Activated CD8-positive, alpha-beta T cell treated with anti-CD3 and anti-CD28 coated beads, Interleukin-2, amount 10 ng/mL, durations not matched to agents 7 days and 5 days (primary cell): ENCODE results near the gene PPP2R2C. TPM values are rescaled to one million over a fixed set of nuclear protein-coding genes. Genes with fewer than 3 reads are reported as not detected.

Experiments used
- ATAC-seq: fragments of 150-1000 bp; cut with Tn5 transposase; one replicate; pipeline ENCODE4 v1.10.0; 2021; ENCODE audit warnings: moderate library complexity
- CTCF ChIA-PET: fragments of 350-600 bp; sonication (Branson Sonifier 250); formaldehyde crosslinking; loops from one replicate; lab custom pipeline; 2021; ENCODE audit warnings: antibody characterized with exemption; lab: Charles Lee
- POLR2A ChIA-PET: fragments of 350-600 bp; sonication (Branson Sonifier 250); formaldehyde crosslinking; loops from one replicate; lab custom pipeline; 2021; ENCODE audit warnings: antibody characterized with exemption; lab: Charles Lee
- DNase-seq: peaks from one replicate; pipeline ENCODE4 v3.0.0-alpha.2; 2020
- H3K27ac Mint-ChIP-seq: one replicate; pipeline ENCODE4 v1.8.0; 2021; ENCODE audit warnings: mild to moderate bottlenecking, mixed read lengths
- H3K27me3 Mint-ChIP-seq: one replicate; pipeline ENCODE4 v1.8.0; 2021; ENCODE audit warnings: low read depth, mixed read lengths
- H3K36me3 Mint-ChIP-seq: one replicate; pipeline ENCODE4 v1.8.0; 2021; ENCODE audit warnings: low read depth, mixed read lengths
- H3K4me1 Mint-ChIP-seq: one replicate; pipeline ENCODE4 v1.8.0; 2021; ENCODE audit warnings: low read depth, mixed read lengths
- H3K4me3 Mint-ChIP-seq: one replicate; pipeline ENCODE4 v1.8.0; 2021; ENCODE audit warnings: mild to moderate bottlenecking, mixed read lengths
- H3K9me3 Mint-ChIP-seq: one replicate; pipeline ENCODE4 v1.8.0; 2022; ENCODE audit warnings: mixed read lengths; ENCODE audit not compliant: insufficient read depth
- total RNA-seq, 2 experiments: library from RNA; stranded (reverse); gene quantifications; one replicate each; pipeline ENCODE4 v1.2.3, GENCODE V29; 2021

PPP2R2C gene
- total RNA-seq, 2 experiments from 2014 or later, result not detected

- ChIA-PET POLR2A (no interaction called here), CTCF (no interaction called here)
- ATAC-seq (no peak), DNase-seq (no peak)
- Mint-ChIP-seq H3K36me3 (no peaks in the 10 kb centered on the region), H3K27me3 (peaks cover 5% of the 10 kb centered on the region), H3K27ac (no peak overlapping the region), H3K9me3 (no peaks in the 10 kb centered on the region), H3K4me1 (no peaks in the 10 kb centered on the region), H3K4me3 (no peak overlapping the region)
Observed at GRCh38 chr4:6383929-6384328, 88.5 kb downstream of the PPP2R2C start.

GRCh38 chr4:6383009-6383404 lies 89.4 kb downstream of the PPP2R2C start:
- Mint-ChIP-seq H3K9me3 (no peaks in the 10 kb centered on the region), H3K36me3 (no peaks in the 10 kb centered on the region), H3K4me1 (no peaks in the 10 kb centered on the region), H3K4me3 (no peak overlapping the region), H3K27ac (no peak overlapping the region), H3K27me3 (peaks cover 2% of the 10 kb centered on the region)
- ChIA-PET CTCF (no interaction called here), POLR2A (no interaction called here)
- ATAC-seq, result no peak
- DNase-seq, result no peak

DNA sequence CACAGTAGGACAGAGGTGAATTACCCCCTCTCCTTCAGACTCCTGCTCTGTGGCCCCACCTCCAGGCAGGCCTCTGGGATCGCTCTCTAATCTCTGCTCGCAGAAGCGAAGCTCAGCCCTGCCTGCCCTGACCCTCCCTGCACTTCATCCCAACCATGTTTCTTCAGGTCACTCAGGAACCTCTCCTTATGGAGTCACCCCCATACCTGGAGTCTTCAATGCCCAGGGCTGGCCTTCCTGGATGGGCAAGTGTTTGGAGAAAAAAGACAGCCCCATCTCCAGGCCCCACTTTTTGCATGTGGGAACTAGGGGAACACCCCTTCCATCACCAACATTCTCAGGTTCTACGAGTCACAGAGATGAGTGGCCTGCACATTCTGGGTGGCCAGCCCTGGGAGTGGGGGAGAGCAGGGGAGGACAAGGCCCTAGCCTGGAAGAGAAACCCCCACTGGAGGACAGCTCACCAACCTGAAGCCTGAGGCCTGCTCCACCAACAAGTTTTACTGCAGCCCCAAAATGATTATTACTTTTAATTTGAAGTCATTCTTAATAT lies 90.8 kb downstream of the PPP2R2C start:
- H3K36me3 Mint-ChIP-seq, result no peaks in the 10 kb centered on the region
- no peak overlapping the region for H3K4me3 Mint-ChIP-seq
- no peaks in the 10 kb centered on the region for H3K4me1 Mint-ChIP-seq
- ATAC-seq, result no peak
- peaks cover 2% of the 10 kb centered on the region for H3K27me3 Mint-ChIP-seq
- CTCF ChIA-PET, result no interaction called here
- H3K9me3 Mint-ChIP-seq, result no peaks in the 10 kb centered on the region
- no peak overlapping the region for H3K27ac Mint-ChIP-seq
- DNase-seq, result no peak
- POLR2A ChIA-PET, result no interaction called here

DNA sequence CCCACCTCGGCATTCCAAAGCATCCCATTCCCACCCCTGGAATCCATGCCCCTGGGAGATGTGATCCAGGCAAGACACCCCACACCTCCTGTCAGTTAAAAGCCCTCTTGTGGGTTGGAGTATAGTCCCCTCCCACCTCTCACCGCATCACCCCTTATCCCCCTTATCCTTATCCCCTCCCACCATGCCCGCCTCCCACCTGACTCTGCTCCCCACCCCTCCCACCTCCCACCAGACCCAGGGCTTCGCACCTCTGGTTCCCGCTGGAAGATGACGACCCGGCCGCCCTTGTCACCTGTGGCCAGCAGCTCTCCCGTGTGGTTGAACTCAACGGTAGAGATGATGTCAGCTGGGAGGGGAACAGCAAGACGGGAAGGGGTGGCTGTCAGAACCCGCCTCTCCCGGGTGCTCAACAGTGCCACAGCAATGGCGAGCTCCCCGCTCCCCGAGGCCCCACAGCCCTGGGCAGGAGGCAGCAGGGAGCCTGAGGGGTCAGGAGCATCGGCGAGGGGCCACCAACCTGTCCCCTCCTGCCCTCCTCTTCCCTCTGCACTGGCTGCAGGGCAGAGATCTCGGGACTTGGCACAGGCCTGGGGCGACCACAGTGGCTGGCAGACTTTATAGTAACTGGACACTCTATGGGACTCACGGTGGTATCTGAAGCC lies 91.5 kb downstream of the PPP2R2C start:
- H3K27me3 Mint-ChIP-seq, result peaks cover 2% of the 10 kb centered on the region
- no peak for ATAC-seq
- DNase-seq, result no peak
- ChIA-PET CTCF (no interaction called here), POLR2A (no interaction called here)
- no peak overlapping the region for H3K27ac Mint-ChIP-seq
- no peak overlapping the region for H3K4me3 Mint-ChIP-seq
- H3K9me3 Mint-ChIP-seq, result no peaks in the 10 kb centered on the region
- H3K36me3 Mint-ChIP-seq, result no peaks in the 10 kb centered on the region
- H3K4me1 Mint-ChIP-seq, result no peaks in the 10 kb centered on the region

- Mint-ChIP-seq H3K36me3 (no peaks in the 10 kb centered on the region), H3K4me1 (no peaks in the 10 kb centered on the region), H3K27me3 (peaks cover 2% of the 10 kb centered on the region), H3K9me3 (no peaks in the 10 kb centered on the region), H3K4me3 (no peak overlapping the region), H3K27ac (no peak overlapping the region)
- DNase-seq, result no peak
- no peak for ATAC-seq
- ChIA-PET POLR2A (no interaction called here), CTCF (interaction anchor here (0.9 kb wide), 1 partner anchor 49 kb away, joined by 3 read pairs; no protein-coding TSS in a partner anchor)
Observed at GRCh38 chr4:6379767-6380745, 92.4 kb downstream of the PPP2R2C start.

DNA sequence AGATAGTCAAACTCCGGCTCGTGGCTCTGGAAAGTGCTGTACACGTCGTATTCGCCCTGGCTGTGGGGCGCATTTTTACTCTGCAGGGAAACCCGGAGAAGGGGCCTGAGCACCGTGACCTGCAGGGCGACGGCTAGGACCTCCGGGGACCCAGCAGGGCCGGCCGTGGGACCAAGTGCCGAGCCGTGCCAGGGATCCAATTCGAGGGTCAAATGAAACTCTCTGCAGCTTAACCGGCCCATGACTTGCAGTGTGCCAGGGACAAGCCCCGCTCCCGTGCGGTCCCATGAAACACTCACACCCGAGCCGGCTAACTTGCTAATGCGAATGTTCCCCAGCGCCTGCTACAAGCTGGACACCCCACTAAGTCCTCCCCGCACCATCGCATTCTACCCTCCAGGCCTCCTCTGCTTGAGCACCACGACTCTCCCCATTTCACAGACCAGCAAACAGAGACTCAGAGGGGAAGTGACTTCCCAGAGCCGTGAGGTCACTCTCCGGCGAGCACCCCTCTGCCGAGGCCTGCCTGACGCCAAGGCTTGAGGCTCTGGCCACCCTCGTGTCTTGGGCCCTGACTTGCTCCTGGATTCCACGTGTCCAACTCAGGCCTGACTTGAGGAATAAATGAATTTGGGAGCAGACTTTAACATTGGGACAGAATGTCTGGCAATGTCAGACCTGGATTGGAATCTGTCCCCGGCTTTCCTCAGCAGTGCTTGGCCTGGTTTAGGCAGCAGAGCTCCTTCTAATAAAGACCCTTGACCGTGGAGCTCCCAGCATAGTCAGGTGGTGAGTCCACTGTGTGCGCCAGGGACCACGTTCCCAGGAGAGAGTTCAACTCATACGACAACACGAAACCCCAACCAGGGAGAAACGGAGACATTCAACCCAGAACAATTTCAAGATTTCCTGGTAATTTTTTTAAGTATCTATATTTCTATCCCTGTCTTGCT lies 93.6 kb downstream of the PPP2R2C start:
- ChIA-PET POLR2A (no interaction called here), CTCF (interaction anchor here (0.9 kb wide), 1 partner anchor 48 kb away, joined by 3 read pairs; no protein-coding TSS in a partner anchor)
- H3K4me1 Mint-ChIP-seq, result no peaks in the 10 kb centered on the region
- H3K36me3 Mint-ChIP-seq, result no peaks in the 10 kb centered on the region
- DNase-seq, result no peak
- ATAC-seq, result no peak
- H3K4me3 Mint-ChIP-seq, result no peak overlapping the region
- no peaks in the 10 kb centered on the region for H3K9me3 Mint-ChIP-seq
- H3K27me3 Mint-ChIP-seq, result peaks cover 2% of the 10 kb centered on the region
- no peak overlapping the region for H3K27ac Mint-ChIP-seq

DNA sequence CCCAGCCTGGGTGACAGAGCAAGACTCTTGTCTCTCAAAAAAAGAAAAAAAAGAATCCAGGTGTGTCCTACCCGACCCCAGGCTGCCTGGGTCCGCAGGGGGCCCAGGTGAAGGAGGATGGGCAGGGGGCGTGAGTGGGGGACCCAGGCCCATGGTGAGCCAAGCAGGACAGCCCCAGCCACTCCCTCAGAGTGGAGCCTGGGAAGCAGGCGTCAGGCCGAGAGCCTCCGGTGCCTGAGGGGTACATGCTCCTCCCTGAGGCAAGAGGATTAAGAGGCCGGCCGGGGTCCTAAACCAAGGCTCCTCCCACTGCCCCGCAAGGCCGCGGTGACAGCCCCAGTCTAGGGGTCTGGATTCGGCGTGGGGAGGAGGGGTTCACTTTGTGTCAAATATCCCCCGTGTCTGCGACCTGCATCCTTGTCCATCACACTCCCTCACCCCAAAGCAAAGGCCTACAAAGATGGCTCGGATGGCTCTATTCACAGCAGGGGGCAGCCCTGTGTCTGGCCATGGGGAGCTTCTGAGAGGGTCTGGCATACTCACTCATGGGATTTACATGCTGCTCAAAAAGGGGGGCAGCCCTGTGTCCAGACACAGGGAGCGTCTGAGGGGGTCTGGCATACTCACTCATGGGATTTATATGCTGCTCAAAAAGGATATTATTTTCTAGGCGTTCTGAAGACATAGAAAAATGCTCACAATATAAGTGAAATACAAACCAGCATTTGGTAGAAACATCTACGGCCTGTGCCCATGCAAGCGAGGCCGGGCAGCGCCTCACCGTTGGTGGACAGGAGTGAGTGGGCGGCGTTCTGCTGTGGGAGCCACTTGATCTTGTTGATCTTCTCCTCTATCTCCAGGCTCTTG lies 94.6 kb downstream of the PPP2R2C start:
- POLR2A ChIA-PET, result no interaction called here
- no peak overlapping the region for H3K27ac Mint-ChIP-seq
- no peak overlapping the region for H3K4me3 Mint-ChIP-seq
- no peak for ATAC-seq
- H3K9me3 Mint-ChIP-seq, result no peaks in the 10 kb centered on the region
- CTCF ChIA-PET, result no interaction called here
- no peaks in the 10 kb centered on the region for H3K4me1 Mint-ChIP-seq
- H3K36me3 Mint-ChIP-seq, result no peaks in the 10 kb centered on the region
- H3K27me3 Mint-ChIP-seq, result peaks cover 2% of the 10 kb centered on the region
- DNase-seq, result no peak

- Mint-ChIP-seq H3K27ac (no peak overlapping the region), H3K9me3 (no peaks in the 10 kb centered on the region), H3K4me3 (no peak overlapping the region), H3K4me1 (no peaks in the 10 kb centered on the region), H3K36me3 (no peaks in the 10 kb centered on the region), H3K27me3 (peaks cover 2% of the 10 kb centered on the region)
- no peak for DNase-seq
- CTCF ChIA-PET, result no interaction called here
- POLR2A ChIA-PET, result no interaction called here
- no peak for ATAC-seq
Observed at GRCh38 chr4:6375620-6376295, 96.7 kb downstream of the PPP2R2C start.

GRCh38 chr4:6374575-6374974 lies 97.8 kb downstream of the PPP2R2C start:
- Mint-ChIP-seq H3K4me1 (no peaks in the 10 kb centered on the region), H3K36me3 (no peaks in the 10 kb centered on the region), H3K4me3 (no peak overlapping the region), H3K27me3 (no peaks in the 10 kb centered on the region), H3K27ac (no peak overlapping the region), H3K9me3 (no peaks in the 10 kb centered on the region)
- ATAC-seq (no peak), DNase-seq (no peak)
- ChIA-PET CTCF (no interaction called here), POLR2A (no interaction called here)

DNA sequence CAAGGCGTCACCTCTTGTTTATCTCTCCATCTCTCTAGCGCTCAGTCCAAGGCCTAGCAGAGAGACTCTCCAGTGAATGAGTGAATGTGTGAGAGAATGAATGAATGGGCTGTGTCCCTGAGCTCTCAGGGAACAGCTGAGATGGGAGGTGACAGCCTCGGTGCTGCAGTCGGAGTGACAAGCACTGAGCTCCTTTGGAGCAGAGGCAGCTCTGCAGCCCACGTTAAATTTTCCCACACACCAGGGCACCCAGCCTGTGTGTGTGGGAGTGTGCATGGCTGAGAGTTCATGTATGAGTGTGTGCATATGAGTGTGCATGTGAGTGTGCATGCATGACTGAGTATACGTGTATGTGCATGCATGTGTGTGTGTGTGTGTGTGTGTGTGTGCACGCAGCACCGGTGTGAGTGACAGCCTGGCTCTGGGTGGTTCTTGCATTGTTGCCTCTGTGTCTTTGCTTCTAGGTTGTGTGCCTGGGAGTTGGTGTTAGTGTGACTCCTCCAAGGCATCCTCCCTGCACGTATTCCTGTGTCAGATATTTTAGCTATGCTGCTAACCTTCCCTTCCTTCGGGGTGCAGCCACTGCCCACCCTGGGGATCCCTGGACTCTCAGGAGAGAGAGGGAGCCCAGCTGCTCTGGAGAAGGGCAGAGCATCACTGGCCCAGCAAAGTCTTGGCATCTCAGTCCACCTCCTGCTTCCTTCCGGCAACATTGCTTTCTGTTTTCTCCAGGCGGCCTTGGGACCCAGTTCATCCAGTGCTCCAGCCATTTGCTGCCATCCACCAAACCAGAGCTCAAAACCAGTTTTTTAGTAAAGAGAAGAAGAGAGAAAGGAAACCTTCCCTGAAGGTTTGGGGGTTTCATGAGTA lies 98.6 kb downstream of the PPP2R2C start:
- H3K4me3 Mint-ChIP-seq, result no peak overlapping the region
- ATAC-seq (no peak), DNase-seq (no peak)
- no peaks in the 10 kb centered on the region for H3K4me1 Mint-ChIP-seq
- CTCF ChIA-PET, result no interaction called here
- no peak overlapping the region for H3K27ac Mint-ChIP-seq
- no peaks in the 10 kb centered on the region for H3K9me3 Mint-ChIP-seq
- no peaks in the 10 kb centered on the region for H3K36me3 Mint-ChIP-seq
- POLR2A ChIA-PET, result no interaction called here
- H3K27me3 Mint-ChIP-seq, result no peaks in the 10 kb centered on the region
